GM21360 (cell line): ENCODE measurements around the gene CLK4.

ENCODE experiments used
- ATAC-seq: cut with Tn5 transposase; IDR thresholded peaks from one replicate; pipeline ENCODE4 v1.9.1; 2021; ENCODE audit warnings: mild to moderate bottlenecking, moderate library complexity; ENCODE audit not compliant: unreplicated experiment

CLK4 gene

GRCh38 chr5:178560911-178561310 lies 65.9 kb downstream of the CLK4 start:
- no peak for ATAC-seq

- ATAC-seq = no peak
These were observed 69.4 kb downstream of the CLK4 start for GRCh38 chr5:178557416-178557815.

GRCh38 chr5:178555771-178556211 lies 71.1 kb downstream of the CLK4 start:
- no peak for ATAC-seq

GRCh38 chr5:178555005-178555404 lies 71.8 kb downstream of the CLK4 start:
- ATAC-seq = no peak

GRCh38 chr5:178554311-178554710 lies 72.5 kb downstream of the CLK4 start:
- ATAC-seq = no peak

GRCh38 chr5:178553517-178553916 lies 73.3 kb downstream of the CLK4 start:
- no peak for ATAC-seq
